Activated T-helper 1 cell treated with Interleukin-2 at 50 U/mL for 16 hours (primary cell): Measurements from ENCODE around the gene EDC3.
"Not testable (repeated sequence)": the region's sequence is repeated elsewhere in the genome, so short reads cannot be mapped to it uniquely, and the experiment has no call there.

Experiments used
- DNase-seq: peaks from one replicate; pipeline ENCODE4 v3.0.0-alpha.2; 2020; ENCODE audit warnings: low read depth

EDC3 gene

DNA sequence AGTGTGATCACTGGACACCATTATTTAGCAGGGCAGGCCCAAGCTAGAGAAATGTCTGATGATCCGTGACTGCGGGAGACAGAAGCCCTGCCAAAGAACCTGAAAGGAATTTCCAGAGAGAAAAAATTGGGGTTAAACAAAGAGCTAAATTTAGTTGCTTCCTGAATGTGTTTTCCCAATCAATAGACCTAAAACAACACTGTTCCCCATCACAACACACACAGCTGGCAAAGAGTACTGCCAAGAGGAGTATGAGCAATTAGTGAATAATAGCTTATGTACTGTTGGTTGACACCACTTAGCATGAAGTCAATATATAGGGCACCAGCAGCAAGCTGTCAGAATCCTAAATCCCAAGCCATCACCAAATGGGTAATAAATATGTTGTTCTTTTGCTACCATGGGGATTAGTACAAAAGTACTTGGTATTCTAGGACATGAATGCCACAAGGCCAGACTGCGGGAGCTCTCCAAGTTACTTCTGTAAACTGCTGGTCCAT, 44.5 kb downstream of the EDC3 start:
- DNase-seq = no peak

- DNase-seq = no peak
Observed at GRCh38 chr15:74648051-74648842, 47.6 kb downstream of the EDC3 start.

- DNase-seq = no peak
Observed at GRCh38 chr15:74646480-74646879, 49.3 kb downstream of the EDC3 start.

DNA sequence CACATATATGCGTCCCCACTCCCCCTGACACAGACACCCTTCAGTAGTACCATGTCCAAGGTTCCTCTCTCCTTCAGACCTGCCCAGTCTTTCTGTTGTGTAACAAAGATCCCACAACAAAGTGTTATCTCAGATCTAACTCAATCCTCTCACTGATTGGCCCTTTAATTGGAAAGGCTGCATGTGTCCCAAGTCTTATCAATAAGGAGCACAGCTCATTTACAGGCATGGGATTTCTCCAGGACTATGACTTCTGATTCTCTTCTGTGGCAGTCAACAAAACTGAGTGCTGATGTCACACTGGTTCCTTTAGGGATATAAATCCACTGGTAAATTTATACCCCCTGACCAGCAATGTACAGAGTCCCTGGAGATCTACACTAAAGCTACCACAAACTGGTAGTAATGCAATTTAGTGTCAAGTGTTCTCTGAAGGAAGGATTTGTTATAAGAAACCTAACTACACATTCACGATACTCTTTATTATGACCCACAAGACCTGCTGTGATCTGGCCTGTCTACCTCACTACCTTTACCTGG, 52.1 kb downstream of the EDC3 start:
- DNase-seq = no peak

DNA sequence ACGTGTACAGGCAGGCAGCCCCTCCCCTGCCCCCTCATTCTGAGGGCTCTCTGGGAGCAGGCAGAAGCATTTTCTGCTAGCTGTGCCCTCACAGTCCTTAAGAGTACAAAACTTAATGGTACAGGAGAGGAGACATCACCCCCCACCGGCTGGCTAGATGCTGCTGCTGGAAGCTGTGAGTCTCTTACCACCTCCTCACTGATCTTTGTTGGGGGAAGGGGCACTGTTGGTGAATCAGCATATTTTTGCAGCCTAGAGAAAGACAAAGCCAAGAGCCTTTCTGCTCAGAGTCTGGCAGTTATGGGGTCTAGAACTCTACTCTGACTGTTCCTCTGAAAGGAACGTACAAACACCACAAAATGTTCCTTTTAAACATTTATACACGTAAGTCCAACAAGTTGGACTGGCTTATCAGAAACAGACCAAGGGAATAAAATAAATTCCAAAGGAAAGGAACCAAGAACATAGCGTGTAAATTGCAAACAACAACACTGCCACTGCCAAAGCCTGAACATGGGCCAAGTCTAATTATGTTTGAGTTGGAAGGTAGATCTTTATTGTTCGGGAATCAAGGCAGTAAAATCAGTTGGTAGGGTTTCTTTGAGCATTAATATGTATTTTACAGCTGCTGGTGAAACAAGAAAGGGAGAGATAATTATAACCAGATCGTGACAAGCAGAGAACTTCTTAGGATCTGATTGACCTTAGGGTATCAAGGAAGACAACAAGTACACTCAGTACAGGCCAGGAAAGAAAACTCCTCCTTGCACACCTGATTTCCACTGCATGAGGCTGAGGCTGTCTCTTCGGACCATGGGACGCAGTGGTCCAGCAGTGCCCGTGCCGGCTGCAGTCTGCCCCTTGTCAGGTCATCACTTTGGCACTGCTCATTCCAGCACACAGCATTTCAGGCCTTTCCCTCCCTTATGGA, 52.8 kb downstream of the EDC3 start:
- DNase-seq = no peak

DNA sequence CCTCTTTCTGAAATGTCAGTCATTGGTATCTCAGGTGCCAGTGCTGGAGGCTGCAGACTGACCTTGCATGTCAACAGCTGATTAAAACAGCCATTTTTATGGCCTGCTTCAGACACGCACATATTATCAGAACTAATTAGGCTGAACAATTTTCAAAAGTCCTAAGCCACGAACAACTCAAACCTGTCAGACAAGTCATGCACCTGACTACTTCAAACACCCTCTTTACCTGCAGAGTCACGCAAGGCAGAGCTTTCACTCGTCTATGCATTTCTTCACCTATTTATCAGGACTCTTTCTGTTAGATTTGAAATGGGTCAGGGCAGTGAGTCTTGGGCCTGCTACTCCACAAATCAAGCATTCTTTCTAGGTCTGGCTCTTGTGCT, 53.5 kb downstream of the EDC3 start:
- DNase-seq = no peak

DNA sequence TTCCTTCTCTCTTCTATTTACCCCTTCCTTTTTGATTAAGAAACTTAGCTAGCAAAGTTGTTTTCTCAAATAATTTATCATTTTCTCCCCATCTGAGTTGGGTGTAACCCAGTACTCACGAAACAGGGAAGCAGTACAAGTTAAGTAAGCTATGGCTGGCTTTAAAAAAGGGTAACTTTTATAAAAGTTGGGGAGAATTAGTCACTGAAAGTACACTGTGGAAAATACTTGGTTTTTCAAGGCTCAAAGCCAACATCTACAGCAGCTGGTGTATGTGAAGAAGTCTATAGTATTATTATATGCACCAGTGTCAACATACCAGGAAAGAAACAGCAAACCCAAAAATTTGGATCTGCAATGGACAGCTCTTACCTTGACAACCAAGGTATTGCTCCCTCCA, 54.7 kb downstream of the EDC3 start:
- DNase-seq = no peak

DNA sequence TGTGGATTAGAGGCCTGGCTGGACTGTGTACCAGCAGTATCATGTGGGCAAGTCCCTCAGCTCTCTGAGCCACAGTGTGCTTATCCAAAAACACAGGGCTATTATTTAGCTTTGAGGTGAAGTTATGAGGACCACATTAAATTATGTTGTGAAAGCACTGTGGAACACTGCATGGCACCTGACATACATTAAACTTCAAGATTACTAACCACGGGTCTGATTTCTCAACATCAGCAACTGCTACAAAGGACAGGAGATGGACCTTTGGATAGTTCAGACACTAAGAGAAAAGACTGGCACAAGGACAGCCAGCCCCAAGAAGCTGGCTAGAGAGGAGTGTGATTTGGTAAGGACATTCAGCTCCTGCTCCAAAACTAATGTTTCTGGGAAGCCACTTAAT, 58.8 kb downstream of the EDC3 start:
- DNase-seq = no peak

- peak; percentile 52 for DNase-seq
Observed at GRCh38 chr15:74635228-74635627, 60.6 kb downstream of the EDC3 start.

DNA sequence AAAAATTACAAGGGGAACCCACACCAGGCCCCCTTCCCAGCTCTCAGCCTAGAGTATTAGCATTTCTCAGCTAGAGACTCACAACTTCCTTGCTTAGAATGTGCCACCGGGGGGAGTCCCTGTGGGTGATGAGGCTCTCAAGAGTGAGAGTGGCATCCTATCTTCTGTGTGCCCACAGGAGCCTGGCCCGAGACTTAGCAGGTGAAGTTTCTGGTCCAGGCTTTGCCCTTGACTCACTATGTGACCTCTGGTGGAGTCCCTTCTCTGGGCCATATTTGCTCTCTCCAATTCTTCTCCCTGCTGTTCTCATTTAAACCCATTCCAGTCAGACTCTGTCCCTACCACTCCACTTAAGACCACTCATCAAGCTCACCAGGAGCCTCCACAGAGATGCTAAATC, 62.0 kb downstream of the EDC3 start:
- DNase-seq = no peak

DNA sequence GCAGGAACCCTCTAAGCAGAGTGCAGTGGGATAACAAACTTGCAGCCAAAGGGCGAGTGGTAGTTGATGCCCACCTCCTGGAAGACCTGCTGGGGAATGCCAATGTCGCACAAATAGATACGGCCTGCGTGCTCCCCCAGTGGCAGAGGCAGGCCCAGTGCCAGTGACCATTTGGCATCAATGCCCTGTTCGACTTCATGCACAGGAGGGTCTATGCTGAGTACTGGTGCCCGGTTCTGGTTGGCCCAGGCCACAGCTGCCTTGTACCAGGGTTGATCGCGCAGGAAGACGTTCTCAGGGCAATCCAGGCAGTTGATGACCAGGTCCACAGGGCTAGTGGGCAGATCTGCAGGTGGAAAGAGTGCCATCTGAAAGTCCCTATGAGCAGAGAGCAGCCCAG, 63.2 kb downstream of the EDC3 start:
- no peak for DNase-seq

GRCh38 chr15:74631935-74632560, 63.8 kb downstream of the EDC3 start:
- DNase-seq = no peak

DNA sequence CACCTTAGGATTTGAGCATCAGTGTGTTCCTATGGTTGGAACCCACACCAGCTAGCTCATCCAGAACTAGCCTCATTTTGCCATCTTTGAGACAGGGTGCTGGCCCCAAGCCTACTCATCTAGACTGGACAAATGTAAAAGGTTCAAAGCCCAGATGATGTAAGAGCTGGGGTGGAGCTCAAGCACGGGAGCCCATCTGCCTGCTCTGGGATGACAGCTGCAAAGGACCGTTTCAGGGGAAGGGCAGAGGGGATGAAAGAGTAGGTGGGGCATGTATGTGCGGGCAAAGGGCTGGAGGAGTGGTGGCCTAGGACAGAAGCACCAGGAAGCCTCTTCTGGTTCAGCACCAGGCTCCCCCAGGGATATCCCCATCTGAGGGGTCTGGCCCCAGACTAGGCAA, 64.4 kb downstream of the EDC3 start:
- DNase-seq = no peak

GRCh38 chr15:74631087-74631385, 64.8 kb downstream of the EDC3 start:
- DNase-seq = no peak

GRCh38 chr15:74630284-74631086, 65.3 kb downstream of the EDC3 start:
- DNase-seq = no peak

GRCh38 chr15:74629696-74630095, 66.1 kb downstream of the EDC3 start:
- DNase-seq = not testable (repeated sequence)

DNA sequence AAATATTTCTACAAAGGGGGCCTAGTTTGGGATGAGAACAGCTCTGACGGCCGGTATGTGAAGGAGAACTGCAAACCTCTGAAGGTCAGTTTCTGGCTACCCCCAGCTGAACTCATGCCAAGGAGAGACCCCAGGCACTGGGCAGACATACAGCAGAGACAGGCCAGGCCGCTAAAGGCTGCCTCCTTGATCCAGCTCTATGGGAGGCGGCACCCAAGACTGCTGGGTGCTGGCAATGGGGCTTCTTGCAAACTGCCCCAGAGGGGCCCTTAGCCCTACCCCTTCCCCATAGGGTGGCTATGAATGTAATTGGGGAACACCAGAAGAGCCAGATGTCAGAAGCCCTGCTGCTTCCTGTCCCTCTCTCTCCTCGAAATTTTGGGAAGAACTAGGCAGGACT, 66.9 kb downstream of the EDC3 start:
- no peak for DNase-seq

GRCh38 chr15:74628199-74628598, 67.6 kb downstream of the EDC3 start:
- DNase-seq = no peak

DNA sequence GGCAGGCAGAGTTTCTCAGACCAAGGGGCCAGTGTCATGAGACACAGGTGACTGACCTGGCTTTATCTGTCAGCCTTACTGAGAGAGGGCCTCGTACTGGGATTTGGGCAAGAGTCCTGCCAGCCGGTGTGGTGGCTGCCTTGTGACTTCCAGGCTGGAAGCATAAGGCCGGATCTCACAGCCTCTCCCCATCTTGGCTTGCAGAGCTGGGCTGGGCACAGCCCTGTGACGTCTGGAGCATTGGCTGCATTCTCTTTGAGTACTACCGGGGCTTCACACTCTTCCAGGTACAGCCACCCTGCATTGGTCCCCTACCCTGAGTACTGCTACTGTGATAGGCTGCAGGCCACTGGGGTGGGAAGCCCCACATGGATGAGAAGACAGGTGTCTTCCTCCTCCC, 68.1 kb downstream of the EDC3 start:
- DNase-seq = no peak

DNA sequence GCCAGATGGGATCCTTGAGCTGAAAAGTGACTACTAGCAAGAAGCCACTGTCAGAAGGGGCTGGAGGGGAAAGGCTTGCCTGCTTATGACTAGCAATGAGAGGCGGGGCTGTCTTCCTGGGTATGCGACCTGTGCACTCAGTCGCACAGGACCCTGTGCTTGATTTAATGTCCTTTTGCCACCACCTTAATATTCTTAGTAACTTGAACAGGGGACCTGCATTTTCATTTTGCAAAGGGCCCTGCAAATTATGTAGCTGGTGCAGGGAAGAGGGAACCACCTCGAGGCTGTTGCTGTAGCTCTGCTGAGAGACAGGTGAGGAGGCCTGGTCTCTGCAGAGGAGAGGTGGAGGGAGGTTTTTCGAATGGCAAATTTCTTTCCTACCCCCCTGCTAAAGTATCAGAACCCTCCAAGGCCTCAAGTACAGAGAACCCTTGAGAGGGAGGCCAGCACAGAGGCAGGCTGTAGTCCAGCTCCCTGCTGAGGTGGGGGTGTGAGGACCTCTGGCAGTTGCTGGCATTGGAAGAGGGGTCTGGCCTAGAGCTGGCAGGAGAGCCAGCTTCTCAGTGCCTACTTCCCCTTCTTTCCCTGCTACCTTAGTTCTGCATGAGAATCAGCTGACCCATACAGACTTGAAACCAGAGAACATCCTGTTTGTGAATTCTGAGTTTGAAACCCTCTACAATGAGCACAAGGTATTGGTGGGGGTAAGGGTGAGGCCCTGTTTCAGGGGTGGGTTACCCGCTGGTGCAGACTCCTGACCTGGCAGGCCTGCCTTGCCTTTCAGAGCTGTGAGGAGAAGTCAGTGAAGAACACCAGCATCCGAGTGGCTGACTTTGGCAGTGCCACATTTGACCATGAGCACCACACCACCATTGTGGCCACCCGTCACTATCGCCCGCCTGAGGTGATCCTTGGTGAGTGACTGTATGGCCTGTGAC, 68.8 kb downstream of the EDC3 start:
- no peak for DNase-seq

- no peak for DNase-seq
Observed at GRCh38 chr15:74626336-74626735, 69.5 kb downstream of the EDC3 start.
